ENCODE results near the gene HERC3.

HERC3 gene

DNA sequence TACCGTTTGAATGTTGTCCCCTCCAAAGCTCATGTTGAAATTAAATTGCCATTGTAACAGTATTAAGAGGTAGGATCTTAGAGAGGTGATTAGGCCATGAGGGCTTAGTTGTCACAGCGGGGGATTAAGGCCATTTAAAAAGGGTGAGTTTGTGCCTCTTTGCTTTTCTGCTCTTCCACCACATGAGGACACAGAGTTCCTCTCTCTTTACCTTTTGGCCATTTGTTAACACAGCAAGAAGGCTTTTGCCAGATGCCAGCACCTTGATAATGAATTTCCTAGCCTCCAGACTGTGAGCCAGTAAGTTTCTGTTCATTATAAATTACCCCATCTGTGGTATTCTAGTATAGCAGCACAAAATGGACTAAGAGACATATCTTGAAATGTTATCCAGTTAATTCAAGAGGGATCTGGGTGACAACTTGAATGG is 7.8 kb upstream of the HERC3 start:
- H3K4me1 ChIP-seq (ENCODE audit: insufficient read depth, low read length, severe bottlenecking) = no peaks in the 10 kb centered on the region
- H3K27ac ChIP-seq (ENCODE audit: low read depth, low read length, poor library complexity, severe bottlenecking) = no peak overlapping the region
- no peaks in the 10 kb centered on the region for H3K79me2 ChIP-seq (ENCODE audit: insufficient read depth, low read length)
- H3K9me2 ChIP-seq (ENCODE audit: low read depth, low read length) = no peaks in the 10 kb centered on the region
- H3K36me3 ChIP-seq (ENCODE audit: insufficient read depth, low read length) = no peaks in the 10 kb centered on the region
- no peaks in the 10 kb centered on the region for H3K27me3 ChIP-seq (ENCODE audit: insufficient read depth, low read length)
- TF ChIP-seq EZH2 (IDR thresholded peaks at IDR 0.05; ENCODE audit: borderline replicate concordance, low read length) = no peak
- TF ChIP-seq, protein P1, sequence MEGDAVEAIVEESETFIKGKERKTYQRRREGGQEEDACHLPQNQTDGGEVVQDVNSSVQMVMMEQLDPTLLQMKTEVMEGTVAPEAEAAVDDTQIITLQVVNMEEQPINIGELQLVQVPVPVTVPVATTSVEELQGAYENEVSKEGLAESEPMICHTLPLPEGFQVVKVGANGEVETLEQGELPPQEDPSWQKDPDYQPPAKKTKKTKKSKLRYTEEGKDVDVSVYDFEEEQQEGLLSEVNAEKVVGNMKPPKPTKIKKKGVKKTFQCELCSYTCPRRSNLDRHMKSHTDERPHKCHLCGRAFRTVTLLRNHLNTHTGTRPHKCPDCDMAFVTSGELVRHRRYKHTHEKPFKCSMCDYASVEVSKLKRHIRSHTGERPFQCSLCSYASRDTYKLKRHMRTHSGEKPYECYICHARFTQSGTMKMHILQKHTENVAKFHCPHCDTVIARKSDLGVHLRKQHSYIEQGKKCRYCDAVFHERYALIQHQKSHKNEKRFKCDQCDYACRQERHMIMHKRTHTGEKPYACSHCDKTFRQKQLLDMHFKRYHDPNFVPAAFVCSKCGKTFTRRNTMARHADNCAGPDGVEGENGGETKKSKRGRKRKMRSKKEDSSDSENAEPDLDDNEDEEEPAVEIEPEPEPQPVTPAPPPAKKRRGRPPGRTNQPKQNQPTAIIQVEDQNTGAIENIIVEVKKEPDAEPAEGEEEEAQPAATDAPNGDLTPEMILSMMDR (IDR thresholded peaks at IDR 0.05; ENCODE audit: low read length) = no peak
- H2AFZ ChIP-seq (ENCODE audit: low read length) = no peak overlapping the region
- H3K9me3 ChIP-seq (ENCODE audit: low read length) = no peaks in the 10 kb centered on the region
- H4K20me1 ChIP-seq (ENCODE audit: insufficient read depth, low read length) = no peaks in the 10 kb centered on the region
- no peak overlapping the region for H3K4me3 ChIP-seq (ENCODE audit: low read depth, low read length, poor library complexity, severe bottlenecking)
- H3F3A ChIP-seq (ENCODE audit: insufficient read depth, low read length) = no peaks in the 10 kb centered on the region
- H3K4me2 ChIP-seq (ENCODE audit: low read length) = no peak overlapping the region
- no peak overlapping the region for H3K9ac ChIP-seq (ENCODE audit: low read length)

DNA sequence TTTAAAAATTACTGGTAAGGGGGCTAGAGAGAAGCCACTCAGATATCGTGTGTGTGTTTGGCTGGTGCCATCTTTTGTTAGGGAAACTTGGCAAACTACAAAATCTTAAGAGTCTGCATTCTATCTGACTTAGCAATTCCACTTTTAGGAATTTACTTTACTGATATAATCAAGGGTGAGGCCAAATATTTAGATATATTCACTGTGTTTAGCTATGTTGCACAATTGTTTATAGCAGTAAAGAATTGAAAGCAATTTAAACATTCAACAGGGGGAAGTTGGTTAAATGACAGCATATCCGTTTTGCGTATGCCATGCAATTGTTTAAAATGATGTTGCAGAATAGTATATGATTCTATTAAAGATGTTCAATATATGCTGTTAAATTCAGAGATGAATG is 6.4 kb upstream of the HERC3 start:
- H2AFZ ChIP-seq (ENCODE audit: low read length) = no peak overlapping the region
- no peak for TF ChIP-seq EZH2 (IDR thresholded peaks at IDR 0.05; ENCODE audit: borderline replicate concordance, low read length)
- TF ChIP-seq, protein P1 (IDR thresholded peaks at IDR 0.05; ENCODE audit: low read length) = no peak
- H3F3A ChIP-seq (ENCODE audit: insufficient read depth, low read length) = no peaks in the 10 kb centered on the region
- H3K27me3 ChIP-seq (ENCODE audit: insufficient read depth, low read length) = no peaks in the 10 kb centered on the region
- H3K27ac ChIP-seq (ENCODE audit: low read depth, low read length, poor library complexity, severe bottlenecking) = no peak overlapping the region
- no peaks in the 10 kb centered on the region for H3K9me3 ChIP-seq (ENCODE audit: low read length)
- H3K4me1 ChIP-seq (ENCODE audit: insufficient read depth, low read length, severe bottlenecking) = no peaks in the 10 kb centered on the region
- no peaks in the 10 kb centered on the region for H3K36me3 ChIP-seq (ENCODE audit: insufficient read depth, low read length)
- H3K79me2 ChIP-seq (ENCODE audit: insufficient read depth, low read length) = no peaks in the 10 kb centered on the region
- no peak overlapping the region for H3K4me3 ChIP-seq (ENCODE audit: low read depth, low read length, poor library complexity, severe bottlenecking)
- H3K9me2 ChIP-seq (ENCODE audit: low read depth, low read length) = no peaks in the 10 kb centered on the region
- H4K20me1 ChIP-seq (ENCODE audit: insufficient read depth, low read length) = no peaks in the 10 kb centered on the region
- H3K4me2 ChIP-seq (ENCODE audit: low read length) = no peak overlapping the region
- H3K9ac ChIP-seq (ENCODE audit: low read length) = no peak overlapping the region

DNA sequence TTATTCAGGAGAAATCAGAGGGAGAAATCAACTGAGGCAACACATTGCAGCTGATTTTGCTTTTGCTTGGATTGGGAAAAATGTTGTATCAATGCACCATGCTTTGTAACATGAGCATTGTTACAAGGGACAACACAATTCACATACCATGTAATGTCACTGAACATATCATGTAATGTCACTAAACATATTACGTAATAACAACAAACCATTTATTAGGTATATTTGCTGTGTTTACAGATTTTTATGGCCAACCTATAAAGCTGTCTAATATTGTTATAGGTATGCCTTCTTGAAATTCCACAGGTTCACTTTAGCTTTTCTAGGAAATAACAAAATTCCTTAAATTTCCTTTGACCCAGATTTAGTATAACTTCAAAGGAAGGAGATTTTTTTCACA is 5.0 kb upstream of the HERC3 start:
- TF ChIP-seq, protein P1 (IDR thresholded peaks at IDR 0.05; ENCODE audit: low read length) = no peak
- no peak for TF ChIP-seq EZH2 (IDR thresholded peaks at IDR 0.05; ENCODE audit: borderline replicate concordance, low read length)
- H4K20me1 ChIP-seq (ENCODE audit: insufficient read depth, low read length) = no peaks in the 10 kb centered on the region
- no peaks in the 10 kb centered on the region for H3K9me2 ChIP-seq (ENCODE audit: low read depth, low read length)
- H3K9ac ChIP-seq (ENCODE audit: low read length) = no peak overlapping the region
- no peak overlapping the region for H3K4me3 ChIP-seq (ENCODE audit: low read depth, low read length, poor library complexity, severe bottlenecking)
- H2AFZ ChIP-seq (ENCODE audit: low read length) = no peak overlapping the region
- no peaks in the 10 kb centered on the region for H3K27me3 ChIP-seq (ENCODE audit: insufficient read depth, low read length)
- no peaks in the 10 kb centered on the region for H3K36me3 ChIP-seq (ENCODE audit: insufficient read depth, low read length)
- H3K4me1 ChIP-seq (ENCODE audit: insufficient read depth, low read length, severe bottlenecking) = peaks cover 7% of the 10 kb centered on the region
- no peaks in the 10 kb centered on the region for H3K9me3 ChIP-seq (ENCODE audit: low read length)
- H3K27ac ChIP-seq (ENCODE audit: low read depth, low read length, poor library complexity, severe bottlenecking) = no peak overlapping the region
- no peak overlapping the region for H3K4me2 ChIP-seq (ENCODE audit: low read length)
- no peaks in the 10 kb centered on the region for H3K79me2 ChIP-seq (ENCODE audit: insufficient read depth, low read length)
- no peaks in the 10 kb centered on the region for H3F3A ChIP-seq (ENCODE audit: insufficient read depth, low read length)
